ENCODE measurements around the gene ISYNA1. TPM values are rescaled to one million over a fixed set of nuclear protein-coding genes. Genes with fewer than 3 reads are reported as not detected.
A peak's percentile ranks its signal among the peaks of the same experiment; 100 is the strongest.

ISYNA1 gene
- total and polyA plus RNA-seq, 2 of the 8 experiments (the other 6 are each of a cell fraction or from before 2014, with no cell fraction given), result 207 to 264 TPM

GRCh38 chr19:18483119-18483890 is 45.4 kb upstream of the ISYNA1 start:
- H3K14ac ChIP-seq (ENCODE audit: insufficient read length), result no peak overlapping the region
- no peak overlapping the region for H2BK15ac ChIP-seq (ENCODE audit: low read length)
- no peak overlapping the region for H2AFZ ChIP-seq (ENCODE audit: low read length)
- no peaks in the 10 kb centered on the region for H3K27me3 ChIP-seq (replicated peaks in 1 of 4; ENCODE audit: control insufficient read depth in 3 of 4, extremely low read depth in 1 of 4, insufficient read depth in 3 of 4, low read length in 3 of 4)
- 0 out of 2 replicates have a peak, but pooled peaks cover 4% of the 10 kb centered on the region for H3K23me2 ChIP-seq (ENCODE audit: low read depth, low read length)
- ChIA-PET CTCF (ENCODE audit: partially characterized antibody) (interaction anchor here (0.6 to 18.5 kb wide), 13 partner anchors 9 to 193 kb away, joined by 3 to 458 read pairs (median 5); partner anchors contain the start of gene ELL), POLR2A (ENCODE audit: partially characterized antibody) (interaction anchor here (0.7 to 0.9 kb wide), 2 partner anchors 10 to 36 kb away, joined by 3 read pairs; no protein-coding TSS in a partner anchor)
- H2BK12ac ChIP-seq (ENCODE audit: low read depth, low read length), result no peak overlapping the region
- 0 out of 2 replicates have a peak overlapping the region, but pooled peaks have one; percentile 24 for H2AK5ac ChIP-seq (ENCODE audit: low read depth, low read length)
- no peak overlapping the region for H3K27ac ChIP-seq (ENCODE audit: low read depth, low read length)
- H3K79me1 ChIP-seq (ENCODE audit: low read depth, low read length), result peaks cover 38% of the 10 kb centered on the region
- no peak overlapping the region for H2BK120ac ChIP-seq (replicated peaks; ENCODE audit: low read depth, low read length)
- no peak for FAIRE-seq
- no peak overlapping the region for H3K56ac ChIP-seq (replicated peaks; ENCODE audit: insufficient read length, low read depth, low read length)
- no peak overlapping the region for H3K9ac ChIP-seq (replicated peaks in 1 of 4; ENCODE audit: extremely low read depth in 1 of 4, low read depth in 3 of 4, low read length in 3 of 4)
- H3K9me3 ChIP-seq (ENCODE audit: insufficient read depth in 2 of 2, low read depth in 1 of 2, low read length in 1 of 2), result no peaks in the 10 kb centered on the region
- no peak overlapping the region for H4K8ac ChIP-seq (ENCODE audit: extremely low read depth, insufficient read depth, low read length)
- peaks cover 0 to 5% (median 5%) of the 10 kb centered on the region in 4 experiments; a peak in 5 of 7 replicates for H3K4me1 ChIP-seq (replicated peaks in 1 of 4; ENCODE audit: control insufficient read depth in 3 of 4, insufficient read depth in 4 of 4, low read length in 3 of 4)
- no peak overlapping the region for H3K4me3 ChIP-seq (ENCODE audit: extremely low read depth in 1 of 4, insufficient read depth in 2 of 4, low read depth in 3 of 4, low read length in 4 of 4)
- H3K36me3 ChIP-seq (ENCODE audit: control insufficient read depth in 2 of 4, insufficient read depth in 4 of 4, low read length in 3 of 4), result no peaks in the 10 kb centered on the region
- H4K5ac ChIP-seq (ENCODE audit: insufficient read length, low read depth, low read length), result no peak overlapping the region
- no peak overlapping the region for H3K18ac ChIP-seq (ENCODE audit: extremely low read depth, low read length)
- no peak for DNase-seq (ENCODE audit: low read depth in 1 of 2, low spot score in 2 of 2)
- 89% methylated on average over 12 of the region's 12 CpGs; no CpG with 5 or more reads in 1 of the 2 experiments for WGBS, 2 experiments (ENCODE audit: extremely low coverage in 1 of 2, insufficient coverage in 1 of 2, insufficient read length in 1 of 2, insufficient replicate concordance in 2 of 2, low coverage in 1 of 2, low lambda C conversion rate in 2 of 2, missing lambda C conversion rate in 1 of 2)
- peaks cover 0 to 25% of the 10 kb centered on the region in 2 experiments; a peak in 1 of 4 replicates for H3K79me2 ChIP-seq (ENCODE audit: control insufficient read depth in 1 of 2, insufficient read depth in 2 of 2, low read length in 2 of 2)
- H3K23ac ChIP-seq (ENCODE audit: insufficient read length), result no peak overlapping the region
- peak overlapping the region; percentile 32; the same call in 1 of the 2 replicates for H2BK20ac ChIP-seq (ENCODE audit: low read length)
- H4K20me1 ChIP-seq (replicated peaks in 1 of 2; ENCODE audit: control insufficient read depth in 1 of 2, insufficient read depth in 2 of 2, low read length in 2 of 2), result peaks cover 0 to 27% of the 10 kb centered on the region in 2 experiments
- no peak overlapping the region for H3K4me2 ChIP-seq (ENCODE audit: insufficient read depth in 1 of 2, low read depth in 2 of 2, low read length in 2 of 2)
- H4K91ac ChIP-seq (replicated peaks; ENCODE audit: insufficient read length, low read length), result no peak overlapping the region
- no peak for TF ChIP-seq SIN3A (conservative IDR thresholded peaks at IDR 0.05 in 1 of 2, IDR thresholded peaks at IDR 0.05 in 1 of 2; ENCODE audit: low read depth in 1 of 2, low read length in 2 of 2)
- no peak for TF ChIP-seq SP2 (IDR thresholded peaks at IDR 0.05; ENCODE audit: low read length)
- no peak for TF ChIP-seq CTBP2 (IDR thresholded peaks at IDR 0.05; ENCODE audit: borderline replicate concordance, insufficient read depth, insufficient read length, low read length)
- TF ChIP-seq USF2 (IDR thresholded peaks at IDR 0.05; ENCODE audit: low read length), result no peak
- no peak for TF ChIP-seq KDM1A (IDR thresholded peaks at IDR 0.05; ENCODE audit: borderline replicate concordance, low read length)
- TF ChIP-seq CEBPB (IDR thresholded peaks at IDR 0.05; ENCODE audit: low read depth, low read length), result no peak
- no peak for TF ChIP-seq HDAC2 (IDR thresholded peaks at IDR 0.05; ENCODE audit: borderline replicate concordance in 1 of 2, low read depth in 2 of 2, low read length in 2 of 2)
- no peak overlapping the region for H3K4ac ChIP-seq (replicated peaks; ENCODE audit: insufficient read length, low read depth, low read length)
- peak overlapping the region; percentile 44; the same call in 1 of the 2 replicates for H2BK5ac ChIP-seq (ENCODE audit: low read depth, low read length)
